Stomach (tissue), 9 donors: ENCODE results near the gene TCIRG1. TPM values are rescaled to one million over a fixed set of nuclear protein-coding genes. Genes with fewer than 3 reads are reported as not detected.
A peak's percentile ranks its signal among the peaks of the same experiment; 100 is the strongest.

Experiments
- DNase-seq, 2 donors: peaks; one replicate each; pipeline versions ENCODE4 v3.0.0 to v3.0.0-alpha.2; 2013 to 2019
- H3K27ac ChIP-seq, 5 donors: fragments of 200-600 bp in 4 of 5; sonication (generic) in 4 of 5; one replicate each; pipeline ENCODE4 v1.5.1; 2013 to 2019; ENCODE audit warnings: mild to moderate bottlenecking in 1 of 5, moderate library complexity in 1 of 5
- H3K27me3 ChIP-seq, 3 donors: fragments of 200-600 bp; sonication (generic); one replicate each; pipeline ENCODE4 v1.5.1; 2017 to 2019; ENCODE audit warnings: mixed run types in 1 of 3
- H3K36me3 ChIP-seq, 4 donors: fragments of 200-600 bp; sonication (generic); 1 replicate in 3 of 4; 2 replicates in 1 of 4; pipeline ENCODE4 v1.5.1; 2016 to 2019
- H3K4me1 ChIP-seq, 4 donors: fragments of 200-600 bp; sonication (generic); one replicate each; pipeline ENCODE4 v1.5.1; 2016 to 2019
- H3K4me3 ChIP-seq, 4 donors: fragments of 200-600 bp; sonication (generic) in 3 of 4; one replicate each; pipeline ENCODE4 v1.5.1; 2016 to 2019; ENCODE audit warnings: mild to moderate bottlenecking in 1 of 4
- H3K9me3 ChIP-seq, 4 donors: fragments of 200-600 bp; sonication (generic); one replicate each; pipeline ENCODE4 v1.5.1; 2016 to 2019
- CTCF ChIP-seq, 7 experiments: fragments of 450-650 bp in 4 of 7; fragments of 200-600 bp in 3 of 7; sonication (generic) in 3 of 7; IDR thresholded peaks; one replicate each; pipeline ENCODE4 v1.5.1; 2016 to 2019; ENCODE audit warnings: antibody characterized with exemption in 7 of 7, control low read depth in 2 of 7, mild to moderate bottlenecking in 1 of 7
- EP300 ChIP-seq: sonication (generic); formaldehyde crosslinking; IDR thresholded peaks from one replicate; pipeline ENCODE4 v1.6.1; 2017; ENCODE audit warnings: antibody characterized with exemption
- POLR2A ChIP-seq, 4 donors: fragments of 450-650 bp; IDR thresholded peaks; one replicate each; pipeline ENCODE4 v1.6.1; 2016; ENCODE audit warnings: antibody characterized with exemption in 4 of 4, control low read depth in 2 of 4, mild to moderate bottlenecking in 1 of 4, moderate library complexity in 1 of 4
- POLR2AphosphoS5 ChIP-seq, 3 donors: sonication (generic); formaldehyde crosslinking; IDR thresholded peaks; one replicate each; pipeline ENCODE4 v1.6.1; 2016; ENCODE audit warnings: antibody characterized with exemption in 3 of 3
- WGBS, 5 donors: extraction: QIAGEN DNeasy Blood & Tissue Kit in 3 of 5; methylation state at CpG; one replicate each; pipeline versions ENCODE4 v1.1.5 to v1.1.7; 2013 to 2018; 5-methylcytosine and 5-hydroxymethylcytosine counted together
- intact Hi-C: fragments of 100-400 bp; cut with DNase I; formaldehyde crosslinking; loops from one replicate; pipeline ENCODE4 v1.15.1; 2023; ENCODE audit warnings: low total_unique reads
- polyA plus RNA-seq, 3 donors: library from polyadenylated mRNA; stranded (reverse); fragments of 200-250 nt; gene quantifications; one replicate each; pipeline ENCODE4 v1.2.3, GENCODE V29; 2013
- total RNA-seq, 5 donors: library from RNA; depleted of rRNA; stranded (reverse); fragments of >200 nt; gene quantifications; one replicate each; pipeline versions ENCODE4 v1.1.0 to v1.2.3, GENCODE V29; 2014 to 2016
- donor health status: healthy with polysubstance abuse.
- donor health status: Bipolar disorder and iron deficiency.
- donor health status: healthy.

Gene TCIRG1
- total and polyA plus RNA-seq, 8 donors, result 46.3 to 835 (median 192) TPM

GRCh38 chr11:68012843-68013610 is 25.8 kb upstream of the TCIRG1 start:
- H3K27ac ChIP-seq, result peak overlapping the region; percentile 15 to 94 (median 86)
- peaks cover 76 to 95% (median 81%) of the 10 kb centered on the region in 4 donors for H3K4me1 ChIP-seq
- no peaks in the 10 kb centered on the region for H3K27me3 ChIP-seq
- H3K4me3 ChIP-seq, result no peak overlapping the region
- WGBS, 5 donors, result 45 to 63% (median 54%) methylated on average over 12 to 16 of the region's 16 CpGs
- no peaks in the 10 kb centered on the region for H3K36me3 ChIP-seq
- H3K9me3 ChIP-seq, result no peaks in the 10 kb centered on the region
- DNase-seq, result peak in 1 of 2 donors; percentile 87
- intact Hi-C loops, result no loop called here
- TF ChIP-seq EP300 (no peak), POLR2AphosphoS5 (IDR thresholded peaks at IDR 0.05) (peak in 1 of 3 donors; percentile 57)

DNA sequence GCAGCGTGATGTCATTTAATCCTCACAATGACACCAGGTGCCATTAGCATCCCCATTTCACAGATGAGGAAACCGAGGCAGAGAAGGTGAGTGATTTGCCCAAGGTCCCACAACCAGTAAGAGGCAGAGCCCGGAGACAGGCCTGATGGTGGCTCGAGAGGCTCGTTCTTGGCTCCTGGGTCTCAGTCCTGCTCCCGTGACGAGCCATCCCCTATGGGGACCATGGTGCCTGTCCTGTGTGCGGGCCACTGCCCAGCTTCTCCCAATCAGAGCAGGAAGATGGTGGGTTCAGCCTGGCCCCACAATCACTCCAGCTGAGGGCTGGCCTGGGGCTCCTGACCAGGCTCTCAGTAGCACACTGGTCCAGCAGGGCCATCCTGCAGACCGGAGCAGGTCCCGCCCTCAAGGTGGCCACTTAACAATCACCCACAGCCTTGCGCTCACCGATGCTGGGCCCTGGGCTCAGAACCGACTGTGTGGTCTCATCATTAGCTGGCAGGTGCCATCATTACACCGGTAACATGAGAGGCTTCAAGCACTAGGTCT is 25.1 kb upstream of the TCIRG1 start:
- intact Hi-C loops, result no loop called here
- H3K27ac ChIP-seq, result peak overlapping the region in 4 of 5 donors; percentile 77 to 94 (median 87)
- H3K36me3 ChIP-seq, result no peaks in the 10 kb centered on the region
- 65 to 80% (median 79%) methylated on average over 5 to 14 of the region's 14 CpGs for WGBS, 5 donors
- peaks cover 69 to 88% (median 77%) of the 10 kb centered on the region in 4 donors for H3K4me1 ChIP-seq
- no peaks in the 10 kb centered on the region for H3K9me3 ChIP-seq
- no peak overlapping the region for H3K4me3 ChIP-seq
- no peaks in the 10 kb centered on the region for H3K27me3 ChIP-seq
- peak in 1 of 2 donors; percentile 11 for DNase-seq
- TF ChIP-seq POLR2AphosphoS5 (IDR thresholded peaks at IDR 0.05), result no peak
- TF ChIP-seq CTCF (IDR thresholded peaks at IDR 0.05), result no peak
- TF ChIP-seq EP300, result no peak
- no peak for TF ChIP-seq POLR2A (IDR thresholded peaks at IDR 0.05)

- peak overlapping the region; percentile 63 to 94 (median 86) for H3K27ac ChIP-seq
- 21 to 33% (median 27%) methylated on average over 11 to 16 of the region's 16 CpGs for WGBS, 5 donors
- H3K9me3 ChIP-seq, result no peaks in the 10 kb centered on the region
- peak; percentile 79 to 91 for DNase-seq
- intact Hi-C loops, result no loop called here
- no peak overlapping the region for H3K4me3 ChIP-seq
- H3K27me3 ChIP-seq, result no peaks in the 10 kb centered on the region
- TF ChIP-seq EP300, result no peak
- TF ChIP-seq POLR2AphosphoS5 (IDR thresholded peaks at IDR 0.05), result peak in 2 of 3 donors; percentile 30 to 57
- peaks cover 64 to 82% (median 71%) of the 10 kb centered on the region in 4 donors for H3K4me1 ChIP-seq
- H3K36me3 ChIP-seq, result peaks cover 0 to 1% (median 0%) of the 10 kb centered on the region in 4 donors
These were observed 24.5 kb upstream of the TCIRG1 start for GRCh38 chr11:68014157-68014946.

DNA sequence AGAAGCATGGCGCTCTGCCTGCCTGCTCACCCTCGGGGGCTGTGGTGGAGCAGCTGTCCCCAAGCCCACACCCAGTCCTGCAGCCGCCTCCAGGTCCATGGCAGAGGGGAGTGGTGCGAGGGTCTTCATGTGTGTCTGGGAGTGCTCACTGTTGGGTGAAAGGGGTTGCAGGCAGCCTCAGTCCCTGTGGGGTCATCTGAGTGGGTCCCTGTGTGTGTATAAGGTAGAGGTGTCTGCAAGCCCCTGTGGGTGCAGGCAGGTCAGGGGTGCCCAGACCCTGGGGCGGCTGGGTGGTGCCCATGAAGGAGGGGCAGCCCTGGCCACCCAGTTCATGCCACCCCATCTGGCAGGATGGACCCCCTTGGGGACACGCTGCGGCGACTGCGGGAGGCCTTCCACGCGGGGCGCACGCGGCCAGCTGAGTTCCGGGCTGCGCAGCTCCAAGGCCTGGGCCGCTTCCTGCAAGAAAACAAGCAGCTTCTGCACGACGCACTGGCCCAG is 23.8 kb upstream of the TCIRG1 start:
- peaks cover 0 to 4% (median 0%) of the 10 kb centered on the region in 4 donors for H3K36me3 ChIP-seq
- 82 to 92% (median 88%) methylated on average over 18 to 19 of the region's 19 CpGs for WGBS, 5 donors
- peak in 1 of 2 donors; percentile 11 for DNase-seq
- peaks cover 57 to 79% (median 64%) of the 10 kb centered on the region in 4 donors for H3K4me1 ChIP-seq
- H3K4me3 ChIP-seq, result no peak overlapping the region
- no peak for TF ChIP-seq CTCF (IDR thresholded peaks at IDR 0.05)
- no peak for TF ChIP-seq POLR2A (IDR thresholded peaks at IDR 0.05)
- no peaks in the 10 kb centered on the region for H3K27me3 ChIP-seq
- intact Hi-C loops, result no loop called here
- H3K27ac ChIP-seq, result peak overlapping the region; percentile 11 to 94 (median 86)
- no peaks in the 10 kb centered on the region for H3K9me3 ChIP-seq

DNA sequence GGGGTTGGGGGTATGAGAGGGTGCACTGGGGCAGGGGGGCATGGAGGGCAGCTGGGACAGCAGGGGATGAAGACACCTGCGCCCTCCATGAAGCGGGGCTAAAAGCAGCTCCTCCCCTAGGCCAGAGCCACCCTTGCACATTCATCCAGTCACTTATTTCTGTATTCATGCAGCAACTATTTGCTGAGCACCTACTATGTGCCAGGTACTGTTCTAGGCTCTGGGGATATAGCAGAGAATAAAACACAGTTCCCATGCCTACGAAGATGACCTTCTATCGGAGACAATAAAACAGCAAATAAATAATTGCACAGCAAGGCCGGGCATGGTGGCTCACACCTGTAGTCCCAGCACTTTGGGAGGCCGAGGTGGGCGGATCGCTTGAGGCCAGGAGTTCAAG is 23.4 kb upstream of the TCIRG1 start:
- Histone ChIP-seq H3K4me1 (peaks cover 53 to 79% (median 60%) of the 10 kb centered on the region in 4 donors), H3K9me3 (no peaks in the 10 kb centered on the region), H3K36me3 (peaks cover 0 to 4% (median 0%) of the 10 kb centered on the region in 4 donors), H3K4me3 (no peak overlapping the region), H3K27ac (peak overlapping the region in 1 of 5 donors; percentile 94), H3K27me3 (no peaks in the 10 kb centered on the region)
- TF ChIP-seq CTCF (IDR thresholded peaks at IDR 0.05) (no peak), EP300 (no peak), POLR2A (IDR thresholded peaks at IDR 0.05) (no peak), POLR2AphosphoS5 (IDR thresholded peaks at IDR 0.05) (no peak)
- intact Hi-C loops, result no loop called here
- WGBS, 5 donors, result 93 to 98% (median 97%) methylated on average over 8 of the region's 8 CpGs
- DNase-seq, result no peak
